T-helper 1 cell treated with Interleukin-12 subunit alpha and Interleukin-12 subunit beta and Interleukin-4 antibody, amounts not matched to agents 30 ng/mL and 1 ng/mL, for 36 hours (primary cell): ENCODE data around the gene LGR6. TPM values are rescaled to one million over a fixed set of nuclear protein-coding genes. Genes with fewer than 3 reads are reported as not detected.
"Not testable (repeated sequence)": the region's sequence is repeated elsewhere in the genome, so short reads cannot be mapped to it uniquely, and the experiment has no call there.

Source experiments
- intact Hi-C: fragments of 100-400 bp; cut with micrococcal nuclease; formaldehyde crosslinking; loops from one replicate; pipeline ENCODE4 v1.15.1; 2024
- total RNA-seq: library from RNA; stranded (reverse); gene quantifications from 2 replicates; pipeline ENCODE4 v1.2.3, GENCODE V29; 2022

The LGR6 gene
- total RNA-seq, 1 donor from 2014 or later = not detected

- intact Hi-C loops = no loop called here
Measured at GRCh38 chr1:202252271-202252670, 58.7 kb downstream of the LGR6 start.

DNA sequence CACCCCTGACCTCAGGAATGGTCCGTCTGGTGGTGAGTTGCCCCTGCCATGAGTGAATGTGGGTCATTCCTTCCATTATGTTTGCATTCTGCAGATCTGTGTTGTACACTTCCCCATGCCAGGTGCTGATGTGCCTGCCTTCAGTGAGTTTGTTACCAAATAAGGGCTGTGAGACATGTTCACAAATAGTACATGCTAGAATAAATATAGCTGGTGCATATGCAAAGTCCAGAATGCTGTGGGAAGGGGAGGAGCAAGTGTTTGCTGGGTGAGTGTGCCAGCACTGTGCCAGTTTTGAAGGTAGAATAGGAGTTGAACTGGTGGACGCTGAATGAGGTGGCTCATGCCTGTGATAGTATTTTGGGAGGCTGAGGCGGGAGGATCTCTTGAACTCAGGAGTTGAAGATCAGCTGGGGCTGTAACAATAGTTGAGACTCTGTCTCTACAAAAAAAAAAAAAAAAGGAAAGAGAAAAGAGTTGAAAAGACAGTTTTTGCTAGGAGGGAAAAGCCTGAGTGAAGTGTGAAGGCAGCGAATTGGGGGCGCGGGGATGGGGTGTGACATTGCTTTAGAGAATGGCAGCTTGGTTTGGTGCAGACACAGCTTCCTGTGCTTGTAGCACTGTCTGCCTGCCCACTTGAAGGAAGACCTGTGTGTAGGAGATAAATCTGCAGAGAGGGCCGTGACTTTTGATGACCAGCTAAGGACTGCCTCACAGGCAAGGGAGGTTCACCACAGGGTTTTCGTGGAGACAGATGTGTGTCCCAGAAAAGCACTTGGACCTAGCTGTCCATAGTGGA, 61.1 kb downstream of the LGR6 start:
- intact Hi-C loops = no loop called here

DNA sequence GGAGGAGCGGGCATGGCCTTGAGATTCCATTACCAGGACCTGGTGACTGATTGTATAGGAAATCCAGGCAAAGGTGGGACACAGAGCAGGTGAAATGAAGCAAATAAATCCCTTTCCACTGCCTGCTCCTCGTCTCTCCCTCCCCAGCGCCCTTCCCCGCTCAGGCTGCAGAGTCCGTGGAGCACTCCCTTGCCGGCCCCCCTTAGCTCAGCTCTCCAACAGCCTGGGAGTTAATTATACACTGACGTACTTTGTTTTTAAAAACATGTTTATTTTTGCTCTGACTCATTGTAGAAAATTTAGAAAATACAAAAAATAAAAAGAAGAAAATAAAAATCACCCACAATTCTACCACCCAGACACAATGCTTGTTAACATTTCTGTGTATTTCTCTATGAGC, 61.7 kb downstream of the LGR6 start:
- intact Hi-C loops = no loop called here

GRCh38 chr1:202259705-202260104, 66.1 kb downstream of the LGR6 start:
- intact Hi-C loops = no loop called here

DNA sequence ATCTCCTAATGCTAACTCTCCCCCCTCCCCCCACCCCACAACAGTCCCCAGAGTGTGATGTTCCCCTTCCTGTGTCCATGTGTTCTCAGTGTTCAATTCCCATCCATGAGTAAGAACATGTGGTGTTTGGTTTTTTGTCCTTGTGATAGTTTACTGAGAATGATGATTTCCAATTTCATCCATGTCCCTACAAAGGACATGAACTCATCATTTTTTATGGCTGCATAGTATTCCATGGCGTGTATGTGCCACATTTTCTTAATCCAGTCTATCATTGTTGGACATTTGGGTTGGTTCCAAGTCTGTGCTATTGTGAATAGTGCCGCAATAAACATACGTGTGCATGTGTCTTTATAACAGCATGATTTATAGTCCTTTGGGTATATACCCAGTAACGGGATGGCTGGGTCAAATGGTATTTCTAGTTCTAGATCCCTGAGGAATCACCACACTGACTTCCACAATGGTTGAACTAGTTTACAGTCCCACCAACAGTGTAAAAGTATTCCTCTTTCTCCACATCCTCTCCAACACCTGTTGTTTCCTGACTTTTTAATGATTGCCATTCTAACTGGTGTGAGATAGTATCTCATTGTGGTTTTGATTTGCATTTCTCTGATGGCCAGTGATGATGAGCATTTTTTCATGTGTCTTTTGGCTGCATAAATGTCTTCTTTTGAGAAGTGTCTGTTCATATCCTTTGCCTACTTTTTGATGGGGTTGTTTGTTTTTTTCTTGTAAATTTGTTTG, 67.8 kb downstream of the LGR6 start:
- intact Hi-C loops = not testable (repeated sequence)

DNA sequence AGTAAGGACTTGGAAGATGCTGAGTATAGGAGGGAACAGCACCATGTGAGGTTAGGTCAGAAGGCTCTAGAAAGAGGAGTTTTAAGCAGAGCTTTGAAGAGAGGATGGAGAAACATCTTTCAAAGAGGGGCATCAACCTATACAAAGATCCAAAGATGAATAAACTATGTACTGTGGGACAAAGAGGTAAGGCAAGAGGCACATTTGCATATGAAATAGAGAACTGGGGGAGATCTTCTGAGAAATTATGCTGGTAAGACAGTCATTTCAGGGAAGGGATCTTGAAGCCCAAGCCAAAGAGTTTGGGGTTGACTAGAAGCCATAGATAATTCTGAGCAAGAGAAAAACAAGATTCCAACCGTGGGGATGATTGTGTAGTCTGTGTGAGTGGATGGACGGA, 70.0 kb downstream of the LGR6 start:
- intact Hi-C loops = no loop called here

DNA sequence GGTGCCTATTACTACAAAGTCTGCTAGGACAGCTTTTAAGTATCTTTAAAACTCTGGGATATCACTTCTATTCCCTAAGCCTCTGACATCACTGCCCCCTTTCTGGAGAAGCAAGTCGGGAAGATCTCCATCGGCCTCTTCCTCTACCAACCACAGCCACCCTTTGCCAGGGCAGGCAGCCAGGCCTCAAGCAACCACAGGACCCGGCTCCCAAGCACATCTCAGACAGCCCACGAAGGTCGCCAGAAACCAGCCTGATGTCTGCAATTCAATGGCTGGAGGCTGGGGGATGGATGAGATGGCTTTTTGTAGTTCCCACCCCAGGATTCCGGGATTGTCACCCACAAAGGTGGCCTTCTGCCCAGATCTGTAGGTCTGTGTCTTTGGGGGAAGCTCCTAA, 70.7 kb downstream of the LGR6 start:
- intact Hi-C loops = no loop called here

DNA sequence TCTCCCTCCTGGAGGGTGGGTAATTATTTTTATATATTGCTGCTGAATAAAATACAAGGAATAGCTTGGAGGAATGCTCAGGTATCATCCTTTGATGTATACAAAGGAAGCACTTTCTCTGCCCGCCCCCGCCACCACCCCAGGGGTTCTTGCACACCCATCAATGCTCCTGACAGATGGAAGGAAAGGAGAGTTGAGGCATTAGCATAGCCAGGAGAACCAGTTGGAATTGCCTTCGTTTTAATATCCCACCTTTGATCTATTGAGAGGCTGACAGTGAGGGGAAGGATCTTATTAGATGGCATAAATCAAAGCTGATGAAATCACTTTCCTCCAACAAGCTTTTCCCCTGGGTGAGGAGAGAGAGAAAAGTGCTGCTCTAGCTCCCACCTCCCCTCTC, 71.1 kb downstream of the LGR6 start:
- intact Hi-C loops = no loop called here

- intact Hi-C loops = no loop called here
Measured at GRCh38 chr1:202266061-202266765, 72.6 kb downstream of the LGR6 start.

- intact Hi-C loops = no loop called here
Measured at GRCh38 chr1:202268032-202268431, 74.4 kb downstream of the LGR6 start.

DNA sequence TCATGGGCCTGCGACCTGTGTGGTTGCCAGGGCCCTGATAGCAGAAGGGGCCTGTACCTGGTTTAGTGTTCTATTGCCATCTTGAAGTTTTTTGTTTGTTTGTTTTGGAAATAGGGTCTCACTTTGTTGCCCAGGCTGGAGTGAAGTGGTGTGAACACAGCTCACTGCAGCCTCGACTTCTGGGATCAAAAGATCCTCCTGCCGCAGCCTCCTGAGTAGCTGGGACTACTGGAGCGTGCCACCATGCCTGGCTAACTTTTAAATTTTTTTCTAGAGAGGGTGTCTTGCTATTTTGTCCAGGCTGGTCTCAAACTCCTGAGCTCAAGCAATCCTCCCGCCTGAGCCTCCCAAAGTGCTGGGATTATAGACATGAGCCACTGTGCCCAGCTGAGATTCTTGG, 75.2 kb downstream of the LGR6 start:
- intact Hi-C loops = no loop called here

GRCh38 chr1:202270871-202271326, 77.3 kb downstream of the LGR6 start:
- intact Hi-C loops = no loop called here

- intact Hi-C loops = no loop called here
Measured at GRCh38 chr1:202272103-202272845, 78.7 kb downstream of the LGR6 start.

GRCh38 chr1:202274611-202275010, 81.0 kb downstream of the LGR6 start:
- intact Hi-C loops = loop anchor here (1.0 kb wide), 1 partner anchor 41 kb away; no protein-coding TSS in a partner anchor

- intact Hi-C loops = no loop called here
Measured at GRCh38 chr1:202275061-202275770, 81.6 kb downstream of the LGR6 start.

DNA sequence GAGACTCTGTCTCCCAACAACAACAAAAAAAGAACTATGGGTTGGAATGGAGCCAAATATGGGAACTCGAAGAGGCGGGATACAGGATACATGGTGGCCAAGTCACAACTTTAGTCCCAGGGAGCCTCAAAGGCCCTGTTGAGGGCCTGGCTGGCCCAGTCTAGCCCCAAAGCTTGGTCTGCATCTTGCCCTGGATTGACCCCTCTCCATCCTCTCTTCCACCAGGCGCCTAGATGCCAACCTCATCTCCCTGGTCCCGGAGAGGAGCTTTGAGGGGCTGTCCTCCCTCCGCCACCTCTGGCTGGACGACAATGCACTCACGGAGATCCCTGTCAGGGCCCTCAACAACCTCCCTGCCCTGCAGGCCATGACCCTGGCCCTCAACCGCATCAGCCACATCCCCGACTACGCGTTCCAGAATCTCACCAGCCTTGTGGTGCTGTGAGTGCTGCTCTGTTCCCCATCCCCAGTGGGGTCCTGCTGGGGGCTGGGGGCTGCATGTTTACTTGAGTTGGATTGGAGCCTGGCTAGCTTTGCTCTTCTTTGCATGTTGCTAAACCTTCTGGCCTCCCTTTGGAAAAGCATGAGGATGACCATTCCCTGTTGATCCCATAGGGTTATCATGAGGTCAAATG, 82.6 kb downstream of the LGR6 start:
- intact Hi-C loops = no loop called here

DNA sequence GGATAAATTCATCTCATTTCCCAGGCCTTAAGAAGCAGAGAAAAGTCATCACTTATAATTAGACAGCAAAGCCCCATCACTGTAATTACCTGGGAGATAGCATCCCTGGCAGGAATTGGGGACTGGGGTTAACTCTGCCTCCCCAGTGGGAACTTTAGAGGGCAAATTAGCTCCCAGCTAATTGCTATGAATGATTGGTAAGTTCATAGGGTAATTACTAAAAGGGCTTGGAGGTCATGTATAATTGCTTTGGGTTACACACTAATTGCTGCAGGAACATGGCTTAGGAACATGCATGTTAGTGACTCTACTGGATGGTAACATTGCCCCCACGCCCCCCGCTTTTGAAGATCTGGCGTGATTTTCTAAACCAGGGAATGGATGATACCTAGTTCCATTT, 83.3 kb downstream of the LGR6 start:
- intact Hi-C loops = no loop called here

GRCh38 chr1:202278751-202279150, 85.2 kb downstream of the LGR6 start:
- intact Hi-C loops = no loop called here

DNA sequence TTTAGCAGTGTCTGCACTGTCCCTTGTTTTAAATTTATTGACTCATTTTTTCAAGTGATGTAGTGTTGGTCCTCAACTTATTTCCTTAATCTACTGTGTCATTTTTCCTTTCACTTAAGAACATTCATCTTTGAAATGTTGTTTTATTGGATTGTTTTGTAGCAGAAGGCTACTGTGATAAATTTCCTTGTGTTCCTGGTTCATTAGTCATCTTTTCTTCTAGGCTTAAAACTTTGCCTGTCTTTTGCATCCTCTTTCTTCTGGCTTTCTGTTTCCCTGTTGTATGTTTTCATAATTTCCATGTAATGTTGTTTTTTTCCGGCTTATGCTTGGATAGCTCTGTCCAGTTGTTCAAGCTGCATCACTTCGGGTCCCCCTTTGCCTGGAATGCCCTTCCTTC, 86.2 kb downstream of the LGR6 start:
- intact Hi-C loops = no loop called here

- intact Hi-C loops = no loop called here
Measured at GRCh38 chr1:202280595-202280994, 87.0 kb downstream of the LGR6 start.
